ENCODE measurements around the gene TRAPPC3L.
A peak's percentile ranks its signal among the peaks of the same experiment; 100 is the strongest.

TRAPPC3L gene

DNA sequence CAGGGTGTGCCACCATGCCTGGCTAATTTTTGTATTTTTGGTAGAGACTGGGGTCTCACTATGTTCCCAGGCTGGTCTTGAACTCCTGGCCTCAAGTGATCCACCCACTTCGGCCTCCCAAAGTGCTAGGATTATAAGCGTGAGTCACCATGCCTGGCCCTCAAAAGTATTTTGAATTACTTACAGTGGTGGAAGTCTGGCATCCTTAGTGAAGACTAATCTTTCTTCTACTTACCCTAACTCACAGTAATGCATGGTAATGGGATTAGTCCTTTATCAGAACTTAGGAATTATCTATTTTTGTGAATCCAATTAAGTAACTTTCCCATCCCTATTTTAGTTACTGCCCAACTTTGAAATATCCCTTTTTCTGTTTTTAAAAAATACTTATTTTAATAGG lies 29.7 kb upstream of the TRAPPC3L start:
- Histone ChIP-seq H4K8ac (ENCODE audit: low read depth, low read length) (no peak overlapping the region), H4K91ac (ENCODE audit: low read depth, low read length) (no peak overlapping the region), H3K27me3 (ENCODE audit: insufficient read depth, low read length) (no peaks in the 10 kb centered on the region), H4K12ac (ENCODE audit: low read depth, low read length) (no peak overlapping the region), H2BK5ac (ENCODE audit: low read depth, low read length, poor library complexity) (no peak overlapping the region), H2AK5ac (ENCODE audit: low read length) (no peak overlapping the region), H3K23ac (ENCODE audit: low read length) (no peak overlapping the region), H2BK12ac (ENCODE audit: low read length) (no peak overlapping the region), H3K9ac (ENCODE audit: low read length) (no peak overlapping the region), H3K4ac (ENCODE audit: low read depth, low read length) (no peak overlapping the region), H2AFZ (ENCODE audit: insufficient read depth, low read length, poor library complexity) (no peak overlapping the region), H3K14ac (ENCODE audit: low read length) (no peak overlapping the region), H3K79me1 (ENCODE audit: low read length) (peaks cover 8% of the 10 kb centered on the region), H3K9me3 (ENCODE audit: insufficient read depth, low read depth, low read length) (no peaks in the 10 kb centered on the region), H3K79me2 (ENCODE audit: control insufficient read depth, insufficient read depth, low read length, poor library complexity) (peaks cover 9% of the 10 kb centered on the region), H3K27ac (ENCODE audit: low read depth, low read length) (no peak overlapping the region), H3K36me3 (ENCODE audit: control insufficient read depth in 1 of 2, insufficient read depth in 2 of 2, low read length in 2 of 2) (peaks cover 3 to 4% of the 10 kb centered on the region in 2 experiments), H3K4me3 (ENCODE audit: low read depth, low read length) (no peak overlapping the region), H3K4me1 (ENCODE audit: control insufficient read depth in 1 of 2, insufficient read depth in 2 of 2, low read length in 2 of 2) (peaks cover 2% of the 10 kb centered on the region in 2 experiments), H3K18ac (ENCODE audit: low read length) (no peak overlapping the region), H2BK120ac (ENCODE audit: insufficient read depth, low read length, poor library complexity) (no peak overlapping the region), H3K4me2 (ENCODE audit: low read length) (no peak overlapping the region)
- DNase-seq: no peak
- no CpG with 5 or more reads among the region's 2 CpGs for WGBS (ENCODE audit: extremely low coverage, insufficient coverage, insufficient read length)

DNA sequence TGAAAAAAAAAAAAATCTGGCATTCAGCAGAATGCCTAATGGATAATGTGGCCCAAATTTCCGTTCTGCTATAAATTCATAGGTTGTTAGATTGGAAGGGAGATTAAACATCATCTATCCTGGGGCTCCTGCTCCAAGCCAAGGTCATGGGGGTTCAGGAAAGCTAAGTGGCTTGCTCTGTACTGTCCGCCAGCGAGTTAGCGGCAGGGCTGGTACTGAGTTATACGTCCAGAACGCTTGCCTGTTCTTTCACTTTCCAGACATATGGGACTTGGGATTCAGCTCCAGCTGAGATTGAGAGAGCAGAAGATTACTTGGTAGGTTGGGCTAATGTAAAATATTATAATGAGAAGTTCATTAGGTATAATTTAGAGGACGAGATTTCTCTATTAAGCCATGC lies 26.7 kb upstream of the TRAPPC3L start:
- Histone ChIP-seq H4K8ac (ENCODE audit: low read depth, low read length) (no peak overlapping the region), H3K27ac (ENCODE audit: low read depth, low read length) (no peak overlapping the region), H3K79me2 (ENCODE audit: control insufficient read depth, insufficient read depth, low read length, poor library complexity) (peaks cover 9% of the 10 kb centered on the region), H3K4me3 (ENCODE audit: low read depth, low read length) (peak overlapping the region; percentile 70), H3K4me1 (ENCODE audit: control insufficient read depth in 1 of 2, insufficient read depth in 2 of 2, low read length in 2 of 2) (peaks cover 2% of the 10 kb centered on the region in 2 experiments), H4K12ac (ENCODE audit: low read depth, low read length) (no peak overlapping the region), H3K18ac (ENCODE audit: low read length) (no peak overlapping the region), H2BK12ac (ENCODE audit: low read length) (no peak overlapping the region), H3K14ac (ENCODE audit: low read length) (no peak overlapping the region), H2AFZ (ENCODE audit: insufficient read depth, low read length, poor library complexity) (no peak overlapping the region), H3K79me1 (ENCODE audit: low read length) (peaks cover 8% of the 10 kb centered on the region), H3K9ac (ENCODE audit: low read length) (peak overlapping the region; percentile 77), H2AK5ac (ENCODE audit: low read length) (no peak overlapping the region), H3K36me3 (ENCODE audit: control insufficient read depth in 1 of 2, insufficient read depth in 2 of 2, low read length in 2 of 2) (peaks cover 3 to 4% of the 10 kb centered on the region in 2 experiments), H3K23ac (ENCODE audit: low read length) (no peak overlapping the region), H4K91ac (ENCODE audit: low read depth, low read length) (no peak overlapping the region), H3K4ac (ENCODE audit: low read depth, low read length) (peak overlapping the region; percentile 30), H3K4me2 (ENCODE audit: low read length) (peak overlapping the region; percentile 91), H2BK120ac (ENCODE audit: insufficient read depth, low read length, poor library complexity) (no peak overlapping the region), H3K27me3 (ENCODE audit: insufficient read depth, low read length) (no peaks in the 10 kb centered on the region), H2BK5ac (ENCODE audit: low read depth, low read length, poor library complexity) (no peak overlapping the region), H3K9me3 (ENCODE audit: insufficient read depth, low read depth, low read length) (no peaks in the 10 kb centered on the region)
- DNase-seq: peak in 1 of 2 donors; percentile 27
- no CpG with 5 or more reads among the region's 7 CpGs for WGBS (ENCODE audit: extremely low coverage, insufficient coverage, insufficient read length)

DNA sequence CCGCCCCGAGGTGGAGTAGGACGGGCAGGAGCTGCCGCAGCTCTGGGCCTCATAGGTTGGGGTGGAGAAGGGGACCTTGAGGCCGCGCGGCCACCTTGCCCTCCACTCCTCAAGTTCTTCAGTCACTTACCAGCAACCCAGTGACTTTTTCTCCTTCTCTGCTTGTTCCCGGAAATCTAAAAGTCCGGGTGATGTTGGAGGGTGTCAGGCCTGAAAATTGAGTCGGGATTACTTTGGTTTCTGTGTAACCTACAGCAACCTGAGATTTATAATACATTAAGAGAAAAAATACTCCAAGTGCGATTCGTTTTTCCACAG lies 26.2 kb upstream of the TRAPPC3L start:
- Histone ChIP-seq H2BK5ac (ENCODE audit: low read depth, low read length, poor library complexity) (peak overlapping the region; percentile 19), H3K18ac (ENCODE audit: low read length) (peak overlapping the region; percentile 12), H2BK12ac (ENCODE audit: low read length) (no peak overlapping the region), H2AFZ (ENCODE audit: insufficient read depth, low read length, poor library complexity) (peak overlapping the region; percentile 47), H3K9ac (ENCODE audit: low read length) (peak overlapping the region; percentile 88), H3K27ac (ENCODE audit: low read depth, low read length) (peak overlapping the region; percentile 73), H3K9me3 (ENCODE audit: insufficient read depth, low read depth, low read length) (no peaks in the 10 kb centered on the region), H3K4me3 (ENCODE audit: low read depth, low read length) (peak overlapping the region; percentile 95), H3K23ac (ENCODE audit: low read length) (no peak overlapping the region), H3K79me1 (ENCODE audit: low read length) (peaks cover 8% of the 10 kb centered on the region), H3K36me3 (ENCODE audit: control insufficient read depth in 1 of 2, insufficient read depth in 2 of 2, low read length in 2 of 2) (peaks cover 3 to 4% of the 10 kb centered on the region in 2 experiments), H2BK120ac (ENCODE audit: insufficient read depth, low read length, poor library complexity) (peak overlapping the region; percentile 34), H3K79me2 (ENCODE audit: control insufficient read depth, insufficient read depth, low read length, poor library complexity) (peaks cover 9% of the 10 kb centered on the region), H3K4ac (ENCODE audit: low read depth, low read length) (peak overlapping the region; percentile 11), H4K8ac (ENCODE audit: low read depth, low read length) (peak overlapping the region; percentile 75), H4K91ac (ENCODE audit: low read depth, low read length) (peak overlapping the region; percentile 16), H3K4me1 (ENCODE audit: control insufficient read depth in 1 of 2, insufficient read depth in 2 of 2, low read length in 2 of 2) (peaks cover 2% of the 10 kb centered on the region in 2 experiments), H2AK5ac (ENCODE audit: low read length) (no peak overlapping the region), H4K12ac (ENCODE audit: low read depth, low read length) (peak overlapping the region; percentile 20), H3K27me3 (ENCODE audit: insufficient read depth, low read length) (no peaks in the 10 kb centered on the region), H3K4me2 (ENCODE audit: low read length) (peak overlapping the region; percentile 91), H3K14ac (ENCODE audit: low read length) (peak overlapping the region; percentile 47)
- no peak for DNase-seq
- no CpG with 5 or more reads among the region's 12 CpGs for WGBS (ENCODE audit: extremely low coverage, insufficient coverage, insufficient read length)

DNA sequence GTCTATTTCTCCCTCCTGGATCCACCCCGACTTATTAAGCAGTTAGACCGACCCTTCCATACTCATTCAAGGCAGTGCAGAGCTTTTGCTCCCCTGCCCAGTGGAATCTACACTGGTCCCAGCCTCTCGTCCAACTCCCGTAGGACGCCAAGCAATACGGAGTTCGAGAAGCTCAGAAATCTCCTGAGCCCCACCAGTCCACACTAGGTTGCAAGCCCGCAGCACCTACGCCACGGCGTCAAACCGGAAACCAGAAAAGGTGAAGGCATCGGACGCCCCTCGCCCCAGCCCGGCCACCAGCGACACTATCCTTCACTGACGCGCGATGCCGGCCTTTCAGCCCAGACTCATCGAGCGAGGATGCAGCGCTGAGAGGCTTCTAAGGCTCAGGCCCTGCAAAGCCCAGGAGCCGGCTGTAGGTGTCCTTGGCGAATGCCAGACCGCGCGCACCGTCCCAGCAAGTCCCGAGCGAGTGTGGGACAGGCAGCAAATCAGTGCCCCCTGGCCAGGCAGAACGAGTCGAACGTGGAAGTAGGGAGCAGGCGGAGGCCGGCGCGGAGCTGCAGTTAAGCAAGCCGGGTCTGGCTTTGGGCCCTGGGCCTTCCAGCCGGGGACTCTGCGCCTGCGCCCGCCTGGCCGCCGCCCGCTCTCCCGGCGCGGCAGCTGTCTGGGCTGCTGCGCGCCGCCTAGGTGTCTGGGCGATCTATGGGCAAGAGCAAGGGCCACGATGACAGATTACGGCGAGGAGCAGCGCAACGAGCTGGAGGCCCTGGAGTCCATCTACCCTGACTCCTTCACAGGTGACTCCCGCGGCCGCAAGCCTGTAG lies 25.6 kb upstream of the TRAPPC3L start, which contains the start of gene RWDD1:
TSS of gene RWDD1 (plus strand) at position 649 of the 827 bp plus-strand sequence. CDS start at position 728, 79 bp downstream.
- no peaks in the 10 kb centered on the region for H3K9me3 ChIP-seq (ENCODE audit: insufficient read depth, low read depth, low read length)
- no peak within 1 kb of the TSS for H2BK12ac ChIP-seq (ENCODE audit: low read length)
- peaks cover 3 to 4% of the 10 kb centered on the region in 2 experiments for H3K36me3 ChIP-seq (ENCODE audit: control insufficient read depth in 1 of 2, insufficient read depth in 2 of 2, low read length in 2 of 2)
- H4K8ac ChIP-seq (ENCODE audit: low read depth, low read length): peak within 1 kb of the TSS; percentile 99
- peak within 1 kb of the TSS; percentile 83 for H4K12ac ChIP-seq (ENCODE audit: low read depth, low read length)
- H3K4me2 ChIP-seq (ENCODE audit: low read length): peak within 1 kb of the TSS; percentile 91
- no peak within 1 kb of the TSS for H2AK5ac ChIP-seq (ENCODE audit: low read length)
- peak within 1 kb of the TSS; percentile 37 for H3K4ac ChIP-seq (ENCODE audit: low read depth, low read length)
- peak within 1 kb of the TSS; percentile 47 for H2BK120ac ChIP-seq (ENCODE audit: insufficient read depth, low read length, poor library complexity)
- H3K27me3 ChIP-seq (ENCODE audit: insufficient read depth, low read length): no peaks in the 10 kb centered on the region
- H3K23ac ChIP-seq (ENCODE audit: low read length): no peak within 1 kb of the TSS
- peaks cover 8% of the 10 kb centered on the region for H3K79me1 ChIP-seq (ENCODE audit: low read length)
- peak within 1 kb of the TSS; percentile 97 for H3K9ac ChIP-seq (ENCODE audit: low read length)
- peaks cover 2% of the 10 kb centered on the region in 2 experiments for H3K4me1 ChIP-seq (ENCODE audit: control insufficient read depth in 1 of 2, insufficient read depth in 2 of 2, low read length in 2 of 2)
- peak within 1 kb of the TSS; percentile 93 for H3K27ac ChIP-seq (ENCODE audit: low read depth, low read length)
- peak within 1 kb of the TSS; percentile 85 for H2BK5ac ChIP-seq (ENCODE audit: low read depth, low read length, poor library complexity)
- peak within 1 kb of the TSS; percentile 95 for H3K4me3 ChIP-seq (ENCODE audit: low read depth, low read length)
- peaks cover 9% of the 10 kb centered on the region for H3K79me2 ChIP-seq (ENCODE audit: control insufficient read depth, insufficient read depth, low read length, poor library complexity)
- DNase-seq: peak; percentile 99 to 100
- peak within 1 kb of the TSS; percentile 56 for H2AFZ ChIP-seq (ENCODE audit: insufficient read depth, low read length, poor library complexity)
- H3K14ac ChIP-seq (ENCODE audit: low read length): peak within 1 kb of the TSS; percentile 83
- peak within 1 kb of the TSS; percentile 94 for H3K18ac ChIP-seq (ENCODE audit: low read length)
- no CpG with 5 or more reads among the region's 62 CpGs for WGBS (ENCODE audit: extremely low coverage, insufficient coverage, insufficient read length)
- peak within 1 kb of the TSS; percentile 75 for H4K91ac ChIP-seq (ENCODE audit: low read depth, low read length)
